ENCODE measurements around the gene AJM1.
"Not testable (repeated sequence)": the region's sequence is repeated elsewhere in the genome, so short reads cannot be mapped to it uniquely, and the experiment has no call there.

AJM1 gene

GRCh38 chr9:136856541-136857141 is 14.4 kb downstream of the AJM1 start:
- no peak for DNase-seq

DNA sequence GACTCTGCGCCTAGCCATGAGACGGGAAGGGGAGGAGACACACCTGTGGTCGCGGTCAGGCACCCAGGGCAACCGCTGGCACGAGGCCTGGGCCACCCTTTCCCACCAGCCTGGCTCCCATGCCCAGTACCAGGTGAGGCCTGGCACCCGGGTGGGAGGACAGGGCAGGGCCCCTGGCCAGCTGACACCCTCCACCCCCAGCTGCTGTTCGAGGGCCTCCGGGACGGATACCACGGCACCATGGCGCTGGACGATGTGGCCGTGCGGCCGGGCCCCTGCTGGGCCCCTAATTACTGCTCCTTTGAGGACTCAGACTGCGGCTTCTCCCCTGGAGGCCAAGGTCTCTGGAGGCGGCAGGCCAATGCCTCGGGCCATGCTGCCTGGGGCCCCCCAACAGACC is 14.9 kb downstream of the AJM1 start:
- DNase-seq: no peak

DNA sequence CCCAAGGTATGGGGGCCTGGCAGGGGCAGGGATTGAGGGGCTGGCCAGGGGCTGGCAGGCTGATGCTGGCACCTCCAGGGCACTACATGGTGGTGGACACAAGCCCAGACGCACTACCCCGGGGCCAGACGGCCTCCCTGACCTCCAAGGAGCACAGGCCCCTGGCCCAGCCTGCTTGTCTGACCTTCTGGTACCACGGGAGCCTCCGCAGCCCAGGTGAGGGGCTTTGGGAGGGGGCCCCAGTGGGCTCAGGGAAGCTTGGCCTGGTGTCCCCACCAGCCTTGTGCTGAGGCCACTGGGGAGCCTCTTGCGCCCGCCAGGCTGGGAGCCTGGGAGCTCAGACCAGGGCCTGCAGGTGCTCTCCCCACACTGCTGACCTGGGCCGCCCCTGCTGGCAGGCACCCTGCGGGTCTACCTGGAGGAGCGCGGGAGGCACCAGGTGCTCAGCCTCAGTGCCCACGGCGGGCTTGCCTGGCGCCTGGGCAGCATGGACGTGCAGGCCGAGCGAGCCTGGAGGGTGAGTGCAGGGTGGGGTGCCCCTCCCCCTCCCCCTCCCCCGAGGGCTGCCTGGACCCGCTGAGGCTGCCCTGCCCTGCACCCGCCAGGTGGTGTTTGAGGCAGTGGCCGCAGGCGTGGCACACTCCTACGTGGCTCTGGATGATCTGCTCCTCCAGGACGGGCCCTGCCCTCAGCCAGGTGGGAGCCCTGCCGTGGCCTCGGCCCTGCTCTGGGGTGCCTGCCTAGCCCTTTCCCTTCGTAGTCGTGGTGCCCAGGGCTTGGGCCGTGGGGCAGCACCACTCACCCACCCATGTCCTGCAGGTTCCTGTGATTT is 15.5 kb downstream of the AJM1 start:
- DNase-seq: no peak

GRCh38 chr9:136858452-136858843 is 16.2 kb downstream of the AJM1 start:
- DNase-seq: no peak

DNA sequence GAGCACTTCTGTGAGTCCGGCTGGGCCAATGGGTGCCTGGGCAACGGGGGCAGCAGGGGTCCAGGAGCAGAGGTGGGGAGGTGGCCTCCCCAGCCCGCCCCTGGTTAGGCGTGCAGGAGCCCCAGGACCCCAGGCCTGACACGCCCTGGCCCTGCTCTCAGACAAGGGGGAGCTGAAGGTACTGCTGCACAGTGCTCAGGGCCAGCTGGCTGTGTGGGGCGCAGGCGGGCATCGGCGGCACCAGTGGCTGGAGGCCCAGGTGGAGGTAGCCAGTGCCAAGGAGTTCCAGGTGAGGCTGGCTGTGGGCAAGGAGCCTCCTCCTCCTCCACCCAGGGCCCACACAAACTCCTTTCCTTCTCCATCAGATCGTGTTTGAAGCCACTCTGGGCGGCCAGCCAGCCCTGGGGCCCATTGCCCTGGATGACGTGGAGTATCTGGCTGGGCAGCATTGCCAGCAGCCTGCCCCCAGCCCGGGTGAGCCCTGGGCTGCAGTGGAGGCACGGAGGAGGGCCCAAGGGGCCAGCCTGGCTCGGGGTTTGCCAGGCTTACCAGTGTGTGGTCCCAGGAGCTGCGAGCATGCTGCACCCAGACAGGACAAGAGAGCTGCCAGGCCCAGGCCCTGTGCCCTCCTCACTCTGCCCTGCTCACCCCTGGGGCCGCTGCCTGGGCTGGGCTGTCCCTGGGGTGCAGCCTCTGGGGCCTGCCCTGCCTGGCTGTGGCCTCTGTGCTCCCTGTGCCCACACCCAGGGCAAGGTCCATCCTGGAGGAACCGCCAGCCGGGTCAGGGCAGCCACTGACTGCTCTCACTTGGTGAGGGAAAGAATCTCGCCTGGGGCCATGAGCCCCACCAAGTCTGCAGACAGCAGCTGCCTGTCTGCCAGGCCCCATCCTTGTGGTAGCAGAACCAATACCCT is 16.8 kb downstream of the AJM1 start:
- DNase-seq: no peak

DNA sequence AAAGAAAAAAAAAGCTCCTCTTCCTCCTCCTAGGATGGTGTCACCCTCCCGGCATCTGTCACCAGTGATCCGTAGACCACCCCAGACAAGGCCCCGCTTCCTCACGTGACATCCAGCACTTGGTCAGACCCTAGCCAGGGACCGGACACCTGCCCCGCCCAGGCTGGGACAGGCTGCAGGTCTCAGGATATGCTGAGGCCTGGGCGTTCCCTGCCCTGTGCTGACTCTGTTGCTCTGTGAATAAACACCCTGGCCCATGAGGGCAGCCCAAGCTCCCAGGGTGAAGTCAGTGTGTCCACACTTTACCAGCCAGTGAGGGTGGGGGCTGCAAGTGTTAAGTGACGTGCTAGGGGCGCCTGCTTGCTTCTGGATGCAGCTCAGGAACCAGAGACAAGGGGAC is 18.3 kb downstream of the AJM1 start:
- DNase-seq: no peak

DNA sequence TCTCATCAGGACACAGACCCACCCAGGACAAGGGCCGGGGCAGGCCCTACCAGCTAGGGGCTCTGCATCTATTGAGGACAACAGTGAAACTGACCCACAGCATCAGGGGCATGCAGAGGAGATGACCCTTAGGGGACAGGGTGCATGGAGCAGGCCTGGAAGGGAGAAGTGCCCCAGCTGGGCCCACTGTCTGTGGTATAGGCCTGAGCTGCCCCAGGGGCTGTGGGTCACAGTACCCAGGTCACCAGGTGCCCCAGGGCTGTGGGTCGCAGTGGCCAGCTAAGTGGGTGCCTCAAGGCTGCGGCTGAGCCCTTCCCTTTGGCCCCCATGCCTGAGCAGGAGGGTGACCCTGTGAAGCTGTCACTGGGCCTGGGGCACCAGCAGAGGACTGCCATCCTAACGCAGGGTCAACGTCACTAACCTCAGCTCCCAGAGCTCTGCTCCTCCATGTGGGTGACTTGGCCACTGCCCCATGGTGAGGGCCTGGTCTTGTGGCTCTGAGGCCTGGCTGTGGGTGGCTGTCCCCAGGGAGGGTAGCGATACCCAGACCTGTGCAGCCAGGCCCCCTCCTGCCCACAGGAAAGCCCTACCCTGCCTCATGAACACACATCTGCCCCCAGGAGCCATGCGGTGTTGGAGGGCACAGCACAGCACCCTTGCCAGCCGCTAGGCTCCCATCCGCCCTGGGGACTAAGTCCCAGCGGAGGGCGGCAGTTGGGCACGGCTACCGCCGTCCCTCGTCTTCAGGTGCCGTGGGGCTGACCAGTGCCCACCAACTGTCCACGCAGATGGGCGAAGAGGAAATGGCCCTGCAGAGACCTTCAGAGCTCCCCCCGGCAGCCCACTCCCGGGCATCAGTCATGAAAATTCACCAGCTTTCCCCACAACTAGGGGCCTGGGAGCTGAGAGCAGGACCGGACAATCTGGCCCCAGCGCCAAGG is 18.9 kb downstream of the AJM1 start:
- no peak for DNase-seq

DNA sequence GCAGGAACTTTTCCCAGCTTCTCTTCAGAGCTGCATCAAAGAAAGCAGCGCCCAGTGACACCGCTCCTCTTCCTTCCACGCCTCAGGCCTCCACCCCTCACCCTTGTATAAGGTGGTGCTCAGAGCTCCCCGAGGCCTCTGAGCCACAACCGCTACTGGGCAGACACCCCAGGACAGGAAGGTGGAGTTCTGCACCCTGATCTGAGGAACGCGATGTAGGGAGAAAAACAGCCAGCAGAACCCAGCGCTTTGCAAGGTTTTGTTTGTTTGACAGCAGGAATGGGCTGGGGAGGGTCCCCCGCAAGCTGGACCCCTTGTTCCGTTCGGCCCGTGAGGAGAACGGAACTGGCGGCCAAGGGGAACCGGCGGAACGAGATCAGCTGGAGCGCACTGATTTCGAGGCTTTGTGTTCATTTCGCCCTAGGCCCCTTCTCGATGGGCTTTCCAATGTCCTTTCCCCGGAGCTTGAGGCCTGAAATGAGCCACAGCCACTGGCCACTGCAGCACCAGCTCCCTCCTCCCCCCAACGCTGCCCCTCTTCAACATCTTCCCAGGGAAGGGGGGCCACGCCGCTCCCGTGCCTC is 19.7 kb downstream of the AJM1 start:
- no peak for DNase-seq

DNA sequence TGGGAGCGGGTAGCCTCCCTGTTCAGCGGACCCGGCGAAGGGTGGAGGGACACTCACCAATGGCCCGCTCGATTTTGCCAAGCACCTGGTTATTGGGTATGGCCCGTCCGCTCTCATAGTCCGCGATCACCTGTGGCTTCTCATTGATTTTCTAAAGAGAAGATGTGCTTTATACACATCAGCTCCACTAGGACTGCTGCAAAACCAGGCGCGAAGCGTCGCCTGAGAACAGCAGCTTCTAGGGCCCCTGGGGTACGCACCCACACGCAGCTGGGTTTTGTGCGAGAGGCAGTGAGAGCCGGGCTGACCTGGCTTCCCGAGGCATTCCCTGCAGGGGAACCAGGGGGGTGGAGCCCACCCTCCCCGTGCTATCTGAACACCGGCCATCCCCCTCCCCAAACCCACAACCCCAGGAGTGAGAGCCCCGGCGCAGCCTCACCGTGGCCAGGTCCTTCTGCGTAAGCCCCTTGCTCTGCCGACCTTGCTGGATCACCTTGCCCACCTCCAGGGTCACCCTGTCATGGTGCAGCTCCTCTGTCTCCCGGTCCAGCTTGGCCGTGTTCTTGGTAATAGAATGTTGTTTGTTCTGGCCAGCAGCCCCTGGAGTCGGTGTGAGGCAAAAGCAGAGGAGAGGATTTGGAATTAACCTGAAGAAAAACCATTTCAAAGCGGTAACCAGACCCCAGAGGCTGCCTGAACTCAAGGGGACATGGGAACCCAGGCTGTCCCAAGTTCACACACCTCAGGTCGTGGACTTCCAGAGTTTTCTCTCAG is 20.8 kb downstream of the AJM1 start:
- no peak for DNase-seq

DNA sequence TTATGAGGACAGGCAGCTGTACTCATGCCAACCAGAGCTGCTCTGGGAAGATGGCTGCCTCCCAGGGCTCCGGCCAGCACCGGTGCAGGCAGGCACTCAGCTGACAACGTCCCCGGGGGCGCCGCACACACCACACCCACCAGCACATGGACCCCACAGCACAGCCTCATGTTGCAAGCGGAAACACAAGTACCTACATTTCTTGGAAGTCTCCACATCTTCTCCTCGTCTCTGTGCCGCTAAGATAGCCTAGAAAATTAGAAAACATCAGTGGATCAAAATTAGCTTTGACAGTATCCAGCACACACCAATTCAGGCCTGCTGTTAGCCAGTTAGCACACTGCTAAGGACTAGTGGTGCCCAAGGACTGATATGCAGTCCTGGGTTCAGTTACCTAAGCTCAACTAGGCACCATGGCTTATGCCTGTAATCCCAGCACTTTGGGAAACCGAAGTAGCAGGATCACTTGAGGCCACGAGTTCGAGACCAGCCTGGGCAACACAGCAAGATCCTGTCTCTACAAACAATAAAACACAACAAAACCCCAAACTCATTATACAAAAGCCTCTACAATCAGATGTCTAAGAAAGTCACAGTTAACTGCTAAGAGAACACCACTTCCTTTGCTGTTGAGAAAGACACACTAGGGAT is 21.5 kb downstream of the AJM1 start:
- DNase-seq: no peak

GRCh38 chr9:136865041-136865767 is 22.9 kb downstream of the AJM1 start:
- no peak for DNase-seq

DNA sequence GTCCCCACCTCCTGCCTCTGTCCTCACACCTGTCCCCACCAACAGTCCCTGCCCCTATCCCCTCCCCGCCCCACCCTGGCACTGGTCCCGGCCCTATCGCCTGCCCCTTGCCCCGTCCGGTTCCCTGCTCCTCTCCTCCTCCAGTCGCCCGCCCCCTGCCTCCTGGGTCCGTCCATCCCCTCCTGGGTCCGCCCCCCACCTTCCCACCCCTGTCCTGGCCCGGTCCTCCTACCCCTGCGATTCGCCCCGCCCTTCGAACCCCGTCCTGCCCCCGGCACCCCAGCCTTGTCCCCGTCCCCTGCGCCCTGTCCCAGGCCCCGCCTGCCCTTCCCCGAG is 23.5 kb downstream of the AJM1 start:
- no peak for DNase-seq

- not testable (repeated sequence) for DNase-seq
Measured at GRCh38 chr9:136866898-136867421, 24.7 kb downstream of the AJM1 start.

GRCh38 chr9:136867480-136867879 is 25.2 kb downstream of the AJM1 start:
- no peak for DNase-seq

GRCh38 chr9:136867917-136868316 is 25.6 kb downstream of the AJM1 start:
- DNase-seq: no peak

GRCh38 chr9:136868644-136869043 is 26.4 kb downstream of the AJM1 start:
- DNase-seq: no peak

- not testable (repeated sequence) for DNase-seq
Measured at GRCh38 chr9:136869611-136870010, 27.3 kb downstream of the AJM1 start.

- DNase-seq: no peak
Measured at GRCh38 chr9:136875155-136875554, 32.9 kb downstream of the AJM1 start.

GRCh38 chr9:136876476-136876875 is 34.2 kb downstream of the AJM1 start:
- no peak for DNase-seq

DNA sequence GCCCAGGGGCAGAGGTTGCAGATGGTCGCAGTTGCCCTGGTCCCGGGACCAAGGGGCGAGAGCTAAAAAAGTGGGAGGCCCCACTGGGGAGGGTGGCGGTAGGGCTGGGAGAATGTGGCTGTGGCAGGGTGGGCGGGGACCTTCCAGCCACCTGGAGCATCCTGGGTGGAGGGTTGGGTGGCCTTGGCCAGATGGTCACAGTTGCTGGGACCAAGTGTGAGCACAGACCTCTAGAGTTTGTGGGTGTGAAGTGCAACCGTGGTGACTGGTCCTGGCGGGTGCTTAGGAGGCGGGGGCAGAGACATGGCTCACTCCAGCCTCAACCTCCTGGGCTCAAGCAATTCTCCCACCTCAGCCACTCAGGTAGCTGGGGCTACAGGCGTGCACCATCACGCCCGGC is 38.4 kb downstream of the AJM1 start:
- DNase-seq: no peak
